HTR-8/SVneo (cell line): ENCODE measurements around the gene VIP.
A peak's percentile ranks its signal among the peaks of the same experiment; 100 is the strongest.
"Not testable (repeated sequence)": the region's sequence is repeated elsewhere in the genome, so short reads cannot be mapped to it uniquely, and the experiment has no call there.

Experiments used
- DNase-seq: peaks from one replicate; pipeline ENCODE4 v3.0.0; 2011; ENCODE audit warnings: low spot score, mixed read lengths; ENCODE audit not compliant: insufficient read length
- FAIRE-seq: peaks from 2 replicates; lab custom pipeline; 2011; peaks lifted over from hg19 to GRCh38; lab: Jason Lieb, UNC

The VIP gene

GRCh38 chr6:152750694-152751093 lies at the start of gene VIP:
TSS of gene VIP (plus strand) at chr6:152750797. CDS start at chr6:152752178, 1,381 bp downstream.
- DNase-seq (peak; percentile 13), FAIRE-seq (no peak)

- FAIRE-seq (no peak), DNase-seq (no peak)
These were observed 49.3 kb upstream of the VIP start for GRCh38 chr6:152701081-152701862.

GRCh38 chr6:152701863-152702401 lies 48.7 kb upstream of the VIP start:
- FAIRE-seq (no peak), DNase-seq (no peak)

- FAIRE-seq, DNase-seq: not testable (repeated sequence)
These were observed 46.8 kb upstream of the VIP start for GRCh38 chr6:152703750-152704149.

GRCh38 chr6:152705327-152705726 lies 45.3 kb upstream of the VIP start:
- DNase-seq (no peak), FAIRE-seq (no peak)

- DNase-seq (no peak), FAIRE-seq (no peak)
These were observed 34.3 kb upstream of the VIP start for GRCh38 chr6:152716322-152716721.

GRCh38 chr6:152720974-152721373 lies 29.6 kb upstream of the VIP start:
- FAIRE-seq (no peak), DNase-seq (no peak)

GRCh38 chr6:152721956-152722355 lies 28.6 kb upstream of the VIP start:
- FAIRE-seq (no peak), DNase-seq (no peak)

- FAIRE-seq (no peak), DNase-seq (no peak)
These were observed 27.2 kb upstream of the VIP start for GRCh38 chr6:152723398-152723797.

- DNase-seq: no peak
- FAIRE-seq: no peak
These were observed 24.3 kb upstream of the VIP start for GRCh38 chr6:152726313-152726712.

- DNase-seq (no peak), FAIRE-seq (no peak)
These were observed 23.1 kb upstream of the VIP start for GRCh38 chr6:152727507-152727906.

- FAIRE-seq: no peak
- no peak for DNase-seq
These were observed 16.0 kb upstream of the VIP start for GRCh38 chr6:152734630-152735029.

- FAIRE-seq: no peak
These were observed 13.8 kb upstream of the VIP start for GRCh38 chr6:152736687-152737273.

GRCh38 chr6:152745509-152746171 lies 5.0 kb upstream of the VIP start:
- FAIRE-seq (no peak), DNase-seq (no peak)

More at GRCh38 chr6:152736687-152737273, 13.8 kb upstream of the VIP start:
- DNase-seq: no peak

GRCh38 chr6:152746172-152746553 lies 4.4 kb upstream of the VIP start:
- no peak for FAIRE-seq
- peak; percentile 5 for DNase-seq

GRCh38 chr6:152748843-152749242 lies 1.8 kb upstream of the VIP start:
- DNase-seq (no peak), FAIRE-seq (no peak)

GRCh38 chr6:152749336-152749735 lies 1.3 kb upstream of the VIP start:
- FAIRE-seq (no peak), DNase-seq (no peak)

GRCh38 chr6:152765331-152765730 lies 14.7 kb downstream of the VIP start:
- FAIRE-seq: no peak

GRCh38 chr6:152769159-152769558 lies 18.6 kb downstream of the VIP start:
- no peak for FAIRE-seq
- DNase-seq: no peak

More at GRCh38 chr6:152765331-152765730, 14.7 kb downstream of the VIP start:
- no peak for DNase-seq

- no peak for FAIRE-seq
- DNase-seq: no peak
These were observed 19.4 kb downstream of the VIP start for GRCh38 chr6:152769993-152770392.
